K562 (cell line): ENCODE data around the gene PIK3CA. TPM values are rescaled to one million over a fixed set of nuclear protein-coding genes. Genes with fewer than 3 reads are reported as not detected.

Source experiments
- ATF7 ChIP-seq: fragments of 450-650 bp; IDR thresholded peaks from 2 replicates; pipeline ENCODE4 v1.7.1; 2014; ENCODE audit warnings: mild to moderate bottlenecking, moderate library complexity
- CHD1 ChIP-seq: fragments of 200-600 bp; sonication (generic); IDR thresholded peaks from one replicate; pipeline ENCODE4 v1.6.1; 2012; ENCODE audit warnings: mild to moderate bottlenecking, moderate library complexity, low read length, inconsistent platforms
- ELF4 ChIP-seq: fragments of 450-650 bp; formaldehyde crosslinking; IDR thresholded peaks from 2 replicates; pipeline ENCODE4 v1.4.0; 2022; ENCODE audit warnings: missing genetic modification characterization
- GABPB1 ChIP-seq: sonication (generic); formaldehyde crosslinking; IDR thresholded peaks from 2 replicates; pipeline ENCODE4 v1.8.0; 2022; ENCODE audit warnings: mild to moderate bottlenecking, missing genetic modification reagents
- ILF3 ChIP-seq: fragments of 450-650 bp; IDR thresholded peaks from 2 replicates; pipeline ENCODE4 v1.6.1; 2018; ENCODE audit warnings: antibody characterized with exemption, mild to moderate bottlenecking, moderate library complexity, borderline replicate concordance
- MEIS2 ChIP-seq: fragments of 450-650 bp; IDR thresholded peaks from 2 replicates; pipeline ENCODE4 v1.6.1; 2014; ENCODE audit warnings: mild to moderate bottlenecking; ENCODE audit not compliant: partially characterized antibody
- SIX5 ChIP-seq, 2 experiments: IDR thresholded peaks; 2 replicates each; pipeline ENCODE4 v1.6.1; 2011; ENCODE audit warnings: low read length in 2 of 2, borderline replicate concordance in 1 of 2, low read depth in 1 of 2, mild to moderate bottlenecking in 1 of 2, moderate library complexity in 1 of 2; ENCODE audit not compliant: insufficient read depth in 1 of 2
- SPI1 ChIP-seq: IDR thresholded peaks from 2 replicates; pipeline ENCODE4 v1.6.1; 2011; ENCODE audit warnings: low read depth, low read length, control low read depth, borderline replicate concordance
- SRSF9 ChIP-seq: fragments of 200-400 bp; formaldehyde crosslinking; IDR thresholded peaks from 2 replicates; pipeline ENCODE4 v1.6.1; 2017; ENCODE audit warnings: low read depth, low read length, borderline replicate concordance
- TCF15 ChIP-seq: fragments of 250-450 bp; sonication (Bioruptor Pico); IDR thresholded peaks from 2 replicates; pipeline ENCODE4 v1.8.0; 2022; ENCODE audit warnings: moderate library complexity, mild to moderate bottlenecking, inconsistent platforms
- TEAD4 ChIP-seq, 2 experiments: sonication (generic) in 1 of 2; formaldehyde crosslinking in 1 of 2; IDR thresholded peaks; 2 replicates each; pipeline versions ENCODE4 v1.6.1 to v1.8.0; 2012 to 2022; ENCODE audit warnings: borderline replicate concordance in 1 of 2, inconsistent platforms in 1 of 2, low read length in 1 of 2, mild to moderate bottlenecking in 1 of 2, missing genetic modification reagents in 1 of 2
- THAP7 ChIP-seq: fragments of 250-450 bp; sonication (Bioruptor Pico); IDR thresholded peaks from 2 replicates; pipeline ENCODE4 v1.5.0; 2021
- ZBED1 ChIP-seq: IDR thresholded peaks from 2 replicates; pipeline ENCODE4 v1.6.1; 2014
- ZBTB33 ChIP-seq: sonication (generic); formaldehyde crosslinking; IDR thresholded peaks from 2 replicates; pipeline ENCODE4 v1.8.1; 2023; ENCODE audit warnings: mild to moderate bottlenecking, missing genetic modification reagents
- ZKSCAN1 ChIP-seq: fragments of 150-350 bp; IDR thresholded peaks from 2 replicates; pipeline ENCODE4 v1.6.1; 2016; ENCODE audit warnings: low read depth, low read length
- ZKSCAN8 ChIP-seq: fragments of 200-800 bp; sonication (Bioruptor generic); IDR thresholded peaks from 2 replicates; pipeline ENCODE4 v1.6.1; 2016; ENCODE audit warnings: missing genetic modification characterization, missing compliant biosample characterization
- ZNF23 ChIP-seq: fragments of 250-450 bp; sonication (Bioruptor Pico); IDR thresholded peaks from 2 replicates; pipeline ENCODE4 v1.4.0; 2020; ENCODE audit warnings: mild to moderate bottlenecking
- ZNF3 ChIP-seq: fragments of 250-450 bp; sonication (Bioruptor Pico); IDR thresholded peaks from 2 replicates; pipeline ENCODE4 v1.5.0; 2021; ENCODE audit warnings: mild to moderate bottlenecking, moderate library complexity
- ZNF717 ChIP-seq: fragments of 250-450 bp; sonication (Bioruptor Pico); IDR thresholded peaks from 2 replicates; pipeline ENCODE4 v1.5.0; 2021
- polyA plus RNA-seq, 8 experiments: library from polyadenylated mRNA; depleted of rRNA in 4 of 8; stranded (reverse) in 5 of 8; unstranded in 3 of 8; fragments of >200 nt; fragmentation: Nextera tagmentation in 2 of 8; fragmentation: Illumina TruSeq in 1 of 8; extraction: Ambion mirVana in 2 of 8; extraction: Trizol in 1 of 8; gene quantifications; 2 replicates each; pipeline versions ENCODE4 v1.2.1 to v1.2.3, GENCODE V29; 2011 to 2014; ENCODE audit warnings: inconsistent platforms in 1 of 8, missing spikeins in 1 of 8
- total RNA-seq, 7 experiments: library from RNA; depleted of rRNA in 6 of 7; stranded (reverse); fragments of >200 nt in 6 of 7; fragmentation: Illumina TruSeq in 2 of 7; extraction: Trizol in 2 of 7; gene quantifications; 2 replicates each; pipeline versions ENCODE4 v1.2.1 to v1.2.3, GENCODE V29; 2011 to 2021; ENCODE audit warnings: low replicate concordance in 1 of 7
- TF ChIP-seq, protein P1 (sequence below): fragments of 200-800 bp; sonication (Bioruptor generic); IDR thresholded peaks from 2 replicates; pipeline ENCODE4 v1.6.1; 2017; ENCODE audit warnings: missing genetic modification characterization, missing compliant biosample characterization
- TF ChIP-seq, protein P2 (sequence below): fragments of 250-450 bp; sonication (Bioruptor Pico); IDR thresholded peaks from 2 replicates; pipeline ENCODE4 v1.8.0; 2021; ENCODE audit warnings: borderline replicate concordance, mild to moderate bottlenecking, moderate library complexity; ENCODE audit not compliant: poor library complexity, severe bottlenecking
- TF ChIP-seq, protein P3 (sequence below): fragments of 250-450 bp; sonication (Bioruptor Pico); IDR thresholded peaks from 2 replicates; pipeline ENCODE4 v1.4.0; 2020; ENCODE audit warnings: mild to moderate bottlenecking, moderate library complexity

PIK3CA gene
- total and polyA plus RNA-seq, 9 of the 15 experiments (the other 6 are each of a cell fraction or from before 2014, with no cell fraction given), result 3.8 to 19.4 (median 10.8) TPM

- no peak for TF ChIP-seq ZNF717 (CRISPR knock-in tag)
- peak; percentile 55 for TF ChIP-seq MEIS2
- TF ChIP-seq TCF15 (CRISPR knock-in tag), result no peak
- TF ChIP-seq SRSF9, result no peak
- TF ChIP-seq ZBED1, result no peak
- no peak for TF ChIP-seq THAP7 (CRISPR knock-in tag)
- TF ChIP-seq, protein P1, sequence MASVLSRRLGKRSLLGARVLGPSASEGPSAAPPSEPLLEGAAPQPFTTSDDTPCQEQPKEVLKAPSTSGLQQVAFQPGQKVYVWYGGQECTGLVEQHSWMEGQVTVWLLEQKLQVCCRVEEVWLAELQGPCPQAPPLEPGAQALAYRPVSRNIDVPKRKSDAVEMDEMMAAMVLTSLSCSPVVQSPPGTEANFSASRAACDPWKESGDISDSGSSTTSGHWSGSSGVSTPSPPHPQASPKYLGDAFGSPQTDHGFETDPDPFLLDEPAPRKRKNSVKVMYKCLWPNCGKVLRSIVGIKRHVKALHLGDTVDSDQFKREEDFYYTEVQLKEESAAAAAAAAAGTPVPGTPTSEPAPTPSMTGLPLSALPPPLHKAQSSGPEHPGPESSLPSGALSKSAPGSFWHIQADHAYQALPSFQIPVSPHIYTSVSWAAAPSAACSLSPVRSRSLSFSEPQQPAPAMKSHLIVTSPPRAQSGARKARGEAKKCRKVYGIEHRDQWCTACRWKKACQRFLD (CRISPR knock-in tag), result 0 out of 2 replicates have a peak, but pooled peaks have one; percentile 58
- no peak for TF ChIP-seq SIX5 (IDR thresholded peaks at IDR 0.05; ENCODE audit: borderline replicate concordance in 1 of 2, insufficient read depth in 1 of 2, low read depth in 1 of 2, low read length in 2 of 2)
- TF ChIP-seq, protein P2, sequence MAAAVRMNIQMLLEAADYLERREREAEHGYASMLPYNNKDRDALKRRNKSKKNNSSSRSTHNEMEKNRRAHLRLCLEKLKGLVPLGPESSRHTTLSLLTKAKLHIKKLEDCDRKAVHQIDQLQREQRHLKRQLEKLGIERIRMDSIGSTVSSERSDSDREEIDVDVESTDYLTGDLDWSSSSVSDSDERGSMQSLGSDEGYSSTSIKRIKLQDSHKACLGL, result no peak
- no peak for TF ChIP-seq ZKSCAN8 (CRISPR knock-in tag)
- no peak for TF ChIP-seq GABPB1
- TF ChIP-seq, protein P3, sequence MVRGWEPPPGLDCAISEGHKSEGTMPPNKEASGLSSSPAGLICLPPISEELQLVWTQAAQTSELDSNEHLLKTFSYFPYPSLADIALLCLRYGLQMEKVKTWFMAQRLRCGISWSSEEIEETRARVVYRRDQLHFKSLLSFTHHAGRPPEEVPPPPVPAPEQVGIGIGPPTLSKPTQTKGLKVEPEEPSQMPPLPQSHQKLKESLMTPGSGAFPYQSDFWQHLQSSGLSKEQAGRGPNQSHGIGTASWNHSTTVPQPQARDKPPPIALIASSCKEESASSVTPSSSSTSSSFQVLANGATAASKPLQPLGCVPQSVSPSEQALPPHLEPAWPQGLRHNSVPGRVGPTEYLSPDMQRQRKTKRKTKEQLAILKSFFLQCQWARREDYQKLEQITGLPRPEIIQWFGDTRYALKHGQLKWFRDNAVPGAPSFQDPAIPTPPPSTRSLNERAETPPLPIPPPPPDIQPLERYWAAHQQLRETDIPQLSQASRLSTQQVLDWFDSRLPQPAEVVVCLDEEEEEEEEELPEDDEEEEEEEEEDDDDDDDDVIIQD (CRISPR knock-in tag), result no peak
- TF ChIP-seq SPI1, result no peak
- no peak for TF ChIP-seq ZKSCAN1
- no peak for TF ChIP-seq ZNF3 (CRISPR knock-in tag)
- no peak for TF ChIP-seq ILF3
- TF ChIP-seq ZBTB33 (CRISPR knock-in tag), result no peak
- TF ChIP-seq TEAD4 (IDR thresholded peaks at IDR 0.05; ENCODE audit: low read length), result no peak
- no peak for TF ChIP-seq TEAD4 (CRISPR knock-in tag; IDR thresholded peaks at IDR 0.05; ENCODE audit: borderline replicate concordance)
- TF ChIP-seq ELF4 (CRISPR knock-in tag), result no peak
- no peak for TF ChIP-seq CHD1
- TF ChIP-seq ZNF23, result no peak
- TF ChIP-seq ATF7, result 0 out of 2 replicates have a peak, but pooled peaks have one; percentile 17
Observed at GRCh38 chr3:179098388-179099077, 49.6 kb upstream of the PIK3CA start (continued).
